Measurements from ENCODE around the gene NDOR1.

DNA sequence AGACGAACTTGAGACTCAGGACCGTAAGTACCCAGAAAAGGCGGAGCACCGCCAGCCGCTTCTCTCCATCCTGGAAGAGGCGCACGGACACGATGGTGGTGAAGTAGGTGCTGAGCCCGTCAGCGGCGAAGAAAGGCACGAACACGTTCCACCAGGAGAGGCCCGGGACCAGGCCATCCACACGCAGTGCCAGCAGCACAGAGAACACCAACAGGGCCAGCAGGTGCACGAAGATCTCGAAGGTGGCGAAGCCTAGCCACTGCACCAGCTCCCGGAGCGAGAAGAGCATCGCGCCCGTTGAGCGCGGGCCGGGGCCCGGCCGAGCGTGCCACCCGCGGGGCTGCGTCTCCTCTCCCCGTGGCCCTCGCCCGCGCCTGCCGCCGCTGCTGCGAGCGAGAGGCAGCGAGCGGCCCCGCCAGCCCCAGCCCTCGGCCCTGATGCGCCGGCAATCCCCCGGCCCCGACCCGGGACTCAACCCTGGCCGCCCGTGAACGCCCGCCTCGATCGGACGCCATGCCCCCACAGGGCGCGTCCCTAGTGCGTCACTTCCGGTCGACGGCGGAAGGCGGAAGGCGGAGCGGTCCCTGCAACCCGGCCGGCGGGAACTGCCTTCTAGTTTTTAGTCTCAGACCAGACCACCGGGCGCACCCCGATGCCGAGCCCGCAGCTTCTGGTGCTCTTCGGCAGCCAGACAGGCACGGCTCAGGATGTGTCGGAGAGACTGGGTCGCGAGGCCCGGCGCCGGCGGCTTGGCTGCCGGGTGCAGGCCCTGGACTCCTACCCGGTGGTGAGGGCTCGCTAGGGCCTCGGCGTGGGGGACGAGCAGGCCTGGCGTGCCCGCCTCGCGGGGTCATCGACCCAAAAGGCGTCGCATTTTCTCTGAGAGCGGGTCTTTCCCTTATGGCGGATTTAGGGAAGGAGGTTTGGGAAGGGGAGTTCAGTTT, at the start of gene NDOR1, which contains the start of gene TMEM203:
- TF ChIP-seq EZH2 (IDR thresholded peaks at IDR 0.05; ENCODE audit: insufficient read depth, poor library complexity, severe bottlenecking) (no peak), EZH2phosphoT487 (IDR thresholded peaks at IDR 0.05; ENCODE audit: insufficient read depth, low read depth) (no peak)

Measured in GM23248 (cell line).